HG03139 (cell line): ENCODE data around the gene HOXD3.

ENCODE experiments used
- ATAC-seq: cut with Tn5 transposase; IDR thresholded peaks from one replicate; pipeline ENCODE4 v1.9.1; 2021; ENCODE audit not compliant: unreplicated experiment

HOXD3 gene

GRCh38 chr2:176132205-176133171, 24.6 kb upstream of the HOXD3 start:
- ATAC-seq: no peak

- ATAC-seq: no peak
Measured at GRCh38 chr2:176133389-176133788, 23.7 kb upstream of the HOXD3 start.

- ATAC-seq: no peak
Measured at GRCh38 chr2:176134035-176134434, 23.1 kb upstream of the HOXD3 start.

GRCh38 chr2:176135035-176135440, 22.1 kb upstream of the HOXD3 start:
- no peak for ATAC-seq

- ATAC-seq: no peak
Measured at GRCh38 chr2:176136374-176137251, 20.5 kb upstream of the HOXD3 start.

- ATAC-seq: no peak
Measured at GRCh38 chr2:176137252-176137580, 19.9 kb upstream of the HOXD3 start.

- ATAC-seq: no peak
Measured at GRCh38 chr2:176137906-176138305, 19.2 kb upstream of the HOXD3 start.

- ATAC-seq: no peak
Measured at GRCh38 chr2:176138526-176138922, 18.6 kb upstream of the HOXD3 start.

- ATAC-seq: no peak
Measured at GRCh38 chr2:176138923-176139660, 18.0 kb upstream of the HOXD3 start.

- ATAC-seq: no peak
Measured at GRCh38 chr2:176139661-176140512, 17.2 kb upstream of the HOXD3 start.

- peak; percentile 89 for ATAC-seq
Measured at GRCh38 chr2:176140513-176141317, 16.4 kb upstream of the HOXD3 start.

- ATAC-seq: no peak
Measured at GRCh38 chr2:176142281-176142680, 14.8 kb upstream of the HOXD3 start.

GRCh38 chr2:176145085-176145969, 11.8 kb upstream of the HOXD3 start:
- no peak for ATAC-seq

- no peak for ATAC-seq
Measured at GRCh38 chr2:176146101-176146500, 11.0 kb upstream of the HOXD3 start.

- ATAC-seq: no peak
Measured at GRCh38 chr2:176146645-176147044, 10.5 kb upstream of the HOXD3 start.

- no peak for ATAC-seq
Measured at GRCh38 chr2:176147210-176147799, 9.8 kb upstream of the HOXD3 start.

GRCh38 chr2:176147800-176148496, 9.2 kb upstream of the HOXD3 start:
- ATAC-seq: no peak
